Activated T-cell treated with anti-CD3 and anti-CD28 coated beads for 1 hour (primary cell): ENCODE results near the gene EPHA5.

Source experiments
- DNase-seq: peaks from one replicate; pipeline ENCODE4 v3.0.0-alpha.2; 2020; ENCODE audit warnings: low read depth

EPHA5 gene

DNA sequence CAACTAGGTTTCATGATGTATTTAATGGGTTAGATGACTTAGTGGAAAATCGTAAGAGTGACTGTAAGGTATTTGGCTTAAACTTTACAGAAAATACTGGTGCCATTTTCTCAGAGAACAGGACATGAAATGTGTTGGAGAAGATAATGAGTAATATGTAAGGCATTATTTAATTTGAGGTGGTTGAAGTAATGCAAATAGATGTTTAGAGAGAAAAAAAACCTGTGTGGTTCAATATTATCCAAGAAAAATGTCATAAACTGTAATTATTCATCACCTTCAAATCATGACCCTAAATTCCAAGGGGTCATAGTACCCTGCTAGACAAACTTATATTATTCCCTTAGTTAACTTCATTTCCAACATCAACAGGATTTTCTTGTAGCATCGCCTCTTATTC, 171.7 kb downstream of the EPHA5 start:
- no peak for DNase-seq

DNA sequence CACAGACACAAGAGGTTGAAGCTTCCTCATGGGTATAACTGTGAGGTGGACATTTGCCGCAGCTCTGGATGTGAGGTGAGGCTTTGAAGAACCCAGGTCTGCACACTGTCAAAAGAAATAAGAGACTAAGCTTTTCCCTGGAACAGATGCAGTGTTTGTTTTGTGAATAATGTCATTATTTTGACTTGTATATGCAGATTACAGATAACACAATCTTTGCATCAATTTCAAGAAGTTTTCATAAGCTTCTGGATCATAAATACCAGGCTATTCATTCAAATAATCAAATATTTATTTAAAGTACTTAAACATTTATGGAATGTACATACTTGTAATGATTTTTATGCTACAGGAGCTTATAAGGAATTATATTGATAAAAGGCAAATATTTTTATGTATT, 174.8 kb downstream of the EPHA5 start:
- DNase-seq, result no peak

DNA sequence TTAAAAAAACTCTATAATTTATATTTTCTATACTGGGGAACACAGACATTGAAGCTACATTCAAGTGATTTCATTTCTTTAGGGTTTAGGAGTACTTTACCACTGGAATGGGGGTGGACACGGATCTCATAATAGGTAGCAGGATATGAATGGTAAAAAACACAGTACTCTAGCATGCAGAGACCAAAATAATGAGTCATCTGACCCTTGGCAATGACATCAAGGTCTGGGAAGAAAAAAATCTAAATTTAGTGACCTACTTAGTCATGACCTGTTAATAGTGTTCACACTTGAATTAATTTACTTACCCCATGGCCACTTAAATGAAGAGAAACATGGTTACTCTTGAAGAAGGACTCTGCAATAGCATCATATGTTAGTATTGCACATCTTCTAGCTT, 187.9 kb downstream of the EPHA5 start:
- DNase-seq, result no peak

DNA sequence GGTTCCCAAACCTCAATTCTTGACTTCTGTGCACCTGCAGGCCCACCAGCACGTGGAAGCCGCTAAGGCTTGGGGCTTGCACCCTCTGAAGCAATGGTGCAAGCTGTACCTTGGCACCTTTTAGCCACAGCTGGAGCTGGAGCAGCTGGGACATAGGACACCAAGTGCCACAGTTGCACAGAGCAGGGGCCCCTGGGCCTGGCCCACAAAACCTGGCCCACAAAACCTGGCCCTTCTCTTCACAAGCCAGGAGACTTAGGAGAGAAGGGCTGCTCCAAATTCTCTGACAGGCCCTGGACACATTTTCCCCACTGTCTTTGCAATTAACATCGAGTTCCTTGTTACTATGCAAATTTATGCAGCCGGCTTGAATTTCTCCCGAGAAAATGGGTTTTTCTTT, 197.8 kb downstream of the EPHA5 start:
- DNase-seq, result no peak

DNA sequence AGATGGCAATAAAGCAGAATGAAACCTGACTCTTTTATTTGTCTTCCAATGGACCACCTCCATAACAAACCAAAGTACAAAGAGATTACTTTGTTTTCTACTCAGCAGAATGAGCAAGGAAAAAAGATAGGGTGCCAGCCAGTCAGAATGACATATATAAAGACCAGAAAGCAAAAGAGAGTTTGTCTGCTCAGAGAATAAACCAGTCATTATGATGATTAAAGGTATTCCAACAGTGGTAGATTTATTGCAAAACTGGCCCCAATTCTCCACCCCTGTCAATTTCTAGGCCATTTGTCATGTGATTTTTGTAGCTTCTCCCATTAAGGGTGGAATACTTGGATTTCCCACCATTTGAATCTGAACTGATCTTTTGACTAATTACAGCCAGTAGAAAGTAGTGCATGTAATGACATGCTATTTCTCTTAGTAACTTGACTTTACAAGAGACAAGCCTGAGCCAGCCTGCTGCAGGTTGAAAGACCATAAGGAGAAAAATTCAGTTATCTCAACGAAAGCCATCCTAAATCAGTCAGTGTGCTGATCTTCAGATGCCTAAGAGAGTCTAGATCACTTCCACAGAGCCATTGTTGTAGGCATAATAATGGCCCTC, 203.1 kb downstream of the EPHA5 start:
- DNase-seq, result no peak

DNA sequence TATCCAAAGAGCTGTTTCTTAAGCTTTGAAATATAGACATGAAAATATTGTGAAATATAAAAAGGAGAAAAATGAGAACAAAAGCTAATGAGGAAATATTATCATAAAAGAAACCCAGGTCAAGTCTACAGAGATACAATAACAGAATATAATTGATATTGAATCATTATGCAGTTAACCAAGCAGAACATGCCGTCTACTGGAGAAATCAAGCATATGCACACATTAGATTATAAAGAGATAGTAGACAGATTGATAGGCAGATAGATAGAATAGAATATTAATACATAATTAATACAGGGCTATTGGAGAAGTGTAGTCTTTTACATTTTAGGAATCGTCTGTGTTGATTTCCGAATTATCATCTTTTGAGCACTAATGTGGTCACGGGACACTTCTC, 208.5 kb downstream of the EPHA5 start:
- no peak for DNase-seq

DNA sequence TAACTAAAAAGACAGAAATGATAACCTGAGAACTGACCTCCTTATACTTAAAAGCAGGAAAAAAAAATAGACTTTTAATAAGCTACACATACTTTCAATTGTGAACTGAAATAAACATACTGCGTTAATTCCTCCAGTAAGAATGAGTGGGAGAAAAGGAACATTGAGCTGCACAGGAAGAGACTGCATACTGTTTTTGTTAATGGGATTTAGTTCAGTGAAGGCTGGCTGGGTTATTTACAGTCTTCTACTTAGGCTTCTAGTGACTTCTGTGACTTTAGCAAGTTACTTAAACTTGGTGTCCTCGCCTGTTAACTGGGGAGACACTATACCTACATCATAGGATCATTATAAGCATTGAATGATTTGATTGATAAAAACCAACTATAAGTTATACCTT, 213.3 kb downstream of the EPHA5 start:
- no peak for DNase-seq

DNA sequence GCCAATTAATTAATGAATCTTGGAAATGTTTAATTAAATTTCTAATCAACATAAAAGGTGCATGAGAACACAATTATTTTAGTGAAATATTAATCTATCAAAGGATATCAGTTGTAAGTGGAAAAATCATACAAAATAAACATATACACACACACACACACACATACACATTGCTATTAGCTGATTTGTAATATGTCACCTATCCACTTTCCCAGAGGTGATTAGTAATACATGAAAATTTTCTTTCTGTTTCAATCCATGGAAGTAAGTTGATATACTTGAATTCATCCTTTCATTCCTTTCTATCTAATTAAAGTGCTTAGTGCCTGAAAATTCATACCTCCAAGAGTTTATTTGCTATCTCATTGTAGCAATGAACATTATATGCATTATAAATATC, 213.7 kb downstream of the EPHA5 start:
- no peak for DNase-seq

DNA sequence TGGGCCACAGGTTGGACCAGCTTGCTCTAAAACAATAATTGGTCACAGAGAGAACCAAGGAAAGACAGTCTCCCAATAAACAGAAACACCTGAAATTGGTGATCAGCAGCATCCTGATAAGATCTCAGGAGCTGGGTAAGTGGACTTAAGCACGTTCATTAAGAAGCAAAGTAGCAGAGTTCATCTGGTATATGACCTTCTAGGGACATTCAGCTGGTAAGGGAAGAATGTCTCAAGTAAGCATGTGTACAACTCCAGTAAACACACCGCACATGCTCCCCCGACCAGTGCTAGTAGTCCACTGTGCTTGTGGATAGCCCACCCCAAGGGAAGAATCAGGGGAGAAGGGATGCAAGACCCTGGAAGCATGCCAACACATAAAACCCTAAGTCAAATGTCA, 216.9 kb downstream of the EPHA5 start:
- DNase-seq, result no peak

DNA sequence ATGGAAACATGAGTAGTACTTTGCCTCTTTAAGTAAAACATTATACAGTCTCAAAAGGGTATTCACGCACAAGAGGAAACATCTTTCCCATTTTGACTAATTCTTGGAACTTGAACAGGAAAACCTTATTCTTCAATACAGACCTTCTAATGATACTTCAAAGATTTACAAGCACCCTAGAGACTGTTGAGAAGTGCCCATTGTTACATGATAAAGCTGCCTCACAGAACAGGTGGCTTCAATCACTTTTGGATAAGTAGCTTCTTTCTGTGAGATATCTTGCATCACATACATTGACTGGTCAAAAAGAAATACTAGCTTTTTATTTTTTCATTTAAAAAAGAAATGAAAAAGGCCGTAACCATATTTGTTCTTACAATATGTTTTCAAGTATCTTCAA, 219.4 kb downstream of the EPHA5 start:
- DNase-seq, result no peak

DNA sequence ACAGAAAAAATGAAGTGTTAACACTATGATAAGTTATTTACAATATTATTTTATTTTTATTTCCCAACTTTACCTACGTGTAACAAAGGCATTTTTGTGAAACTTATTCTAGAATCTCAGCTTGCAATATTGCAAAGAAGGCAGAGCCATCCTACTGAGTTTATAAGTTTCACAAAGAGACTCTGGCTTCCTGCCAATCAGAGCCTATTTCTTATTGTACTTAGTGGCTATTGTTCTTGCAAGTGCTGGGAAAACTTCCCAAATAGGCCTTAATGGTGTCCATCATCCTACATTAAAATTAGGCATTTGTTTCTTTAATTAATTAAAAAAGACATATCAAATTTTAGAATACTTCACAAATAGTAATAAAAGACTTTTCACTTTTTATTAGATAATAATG, 233.2 kb downstream of the EPHA5 start:
- no peak for DNase-seq

DNA sequence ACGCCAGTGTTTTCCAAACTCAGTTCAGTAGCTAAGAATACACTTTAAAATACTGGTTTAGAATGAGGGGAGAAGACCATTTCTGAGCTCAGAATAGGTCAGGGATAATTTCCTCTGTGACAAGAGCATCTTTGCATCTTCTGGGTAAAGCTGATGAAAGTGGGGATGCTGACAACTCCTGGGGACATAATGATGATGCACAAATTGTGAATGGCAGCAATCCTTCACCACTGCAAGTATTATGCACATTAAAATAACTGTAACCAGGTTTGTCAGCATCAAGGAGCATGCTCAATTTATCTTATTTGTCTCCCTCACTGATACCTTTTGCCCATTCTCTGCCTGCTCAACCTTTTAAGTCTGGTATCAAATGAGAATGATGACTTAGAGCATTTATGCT, 248.2 kb downstream of the EPHA5 start:
- DNase-seq, result no peak

DNA sequence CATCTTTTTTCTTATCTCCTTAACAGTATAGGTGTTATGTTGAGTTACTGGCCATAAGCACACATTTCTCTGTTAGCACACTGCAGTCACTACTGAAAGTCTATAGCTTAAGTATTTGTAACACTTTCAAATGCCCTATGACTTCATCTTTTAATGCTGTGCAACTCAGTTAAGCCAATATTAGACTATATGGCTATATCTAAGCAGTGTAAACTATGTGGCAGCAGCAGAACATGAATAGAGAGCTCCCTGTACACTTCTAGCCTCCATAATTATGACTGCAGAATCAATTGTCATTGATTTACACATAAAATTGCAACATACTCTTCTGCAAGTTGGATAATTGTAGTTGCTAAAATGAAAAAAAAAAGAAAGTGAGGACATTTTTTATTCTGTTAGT, 250.3 kb downstream of the EPHA5 start:
- no peak for DNase-seq

DNA sequence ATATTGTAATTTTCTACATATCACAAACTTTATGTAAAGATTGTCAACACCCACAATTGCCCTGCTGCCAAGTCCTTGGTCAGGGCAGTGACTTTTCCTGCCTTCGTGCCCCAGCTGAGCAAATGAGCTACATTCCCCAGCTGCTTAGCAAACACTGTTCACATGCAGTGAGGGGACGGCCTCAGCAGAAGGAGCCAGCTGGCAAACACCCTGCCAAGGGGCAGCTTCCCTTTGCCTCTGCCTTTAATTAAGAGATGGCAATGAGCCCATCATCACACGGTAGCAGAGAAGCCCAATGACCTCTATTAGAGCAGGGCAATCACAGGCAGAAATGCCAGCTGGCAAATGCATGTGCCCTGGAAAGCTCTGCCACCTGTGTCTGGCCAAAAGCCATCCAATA, 253.4 kb downstream of the EPHA5 start:
- no peak for DNase-seq

DNA sequence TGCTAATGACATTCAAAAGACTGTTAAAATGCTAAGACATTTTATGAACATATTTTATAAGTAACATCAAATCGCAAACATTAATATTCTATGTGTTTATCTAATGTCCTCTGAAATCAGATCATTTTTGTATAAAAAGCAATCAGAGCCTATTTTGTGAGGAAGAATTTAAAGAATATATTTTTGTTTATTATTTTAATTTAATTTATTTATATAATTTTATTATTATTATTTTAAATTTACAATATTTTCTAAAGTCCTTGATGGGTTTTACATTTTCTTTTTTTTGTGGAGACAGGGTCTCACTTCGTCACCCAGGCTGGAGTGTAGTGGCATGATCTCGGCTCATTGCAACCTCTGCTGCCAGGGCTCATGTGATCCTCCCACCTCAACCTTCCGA, 262.8 kb downstream of the EPHA5 start:
- DNase-seq, result no peak

DNA sequence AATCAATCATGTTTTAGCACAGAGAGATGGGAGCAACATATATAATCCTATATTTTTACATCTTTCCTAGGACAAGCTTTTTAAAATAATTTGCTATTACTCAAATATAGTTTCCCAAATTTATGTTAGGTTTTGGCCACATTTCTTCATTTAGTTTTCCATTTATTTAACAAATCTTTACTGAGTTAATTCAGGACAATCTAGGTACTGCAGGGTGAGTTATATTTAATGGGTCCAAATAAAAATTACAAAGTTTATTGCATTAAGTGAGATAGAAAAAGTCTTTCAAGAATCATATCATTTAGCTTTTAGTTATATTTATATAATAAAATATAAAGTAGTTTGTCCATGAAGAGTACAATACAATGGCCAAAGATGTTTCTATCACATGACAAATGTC, 269.2 kb downstream of the EPHA5 start:
- no peak for DNase-seq

DNA sequence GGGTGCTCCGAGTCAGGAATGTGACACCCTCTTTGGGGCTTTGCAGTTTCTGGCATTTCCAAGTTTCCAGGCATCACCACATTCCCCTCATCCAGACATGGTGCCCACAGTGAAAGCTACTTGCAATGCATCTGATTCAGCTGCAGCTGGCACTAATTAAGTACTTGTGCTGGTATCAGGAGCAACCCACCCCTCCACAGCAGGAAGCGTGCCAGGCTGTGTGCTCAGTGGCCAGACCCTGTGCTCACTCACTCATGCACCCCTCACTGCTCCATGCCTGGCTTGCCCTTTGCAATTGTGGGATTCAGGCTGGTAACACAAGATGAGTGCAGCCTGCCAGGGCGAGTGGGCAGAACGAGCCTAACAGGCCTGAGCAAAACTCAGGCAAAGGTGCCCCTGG, 271.2 kb downstream of the EPHA5 start:
- DNase-seq, result no peak

DNA sequence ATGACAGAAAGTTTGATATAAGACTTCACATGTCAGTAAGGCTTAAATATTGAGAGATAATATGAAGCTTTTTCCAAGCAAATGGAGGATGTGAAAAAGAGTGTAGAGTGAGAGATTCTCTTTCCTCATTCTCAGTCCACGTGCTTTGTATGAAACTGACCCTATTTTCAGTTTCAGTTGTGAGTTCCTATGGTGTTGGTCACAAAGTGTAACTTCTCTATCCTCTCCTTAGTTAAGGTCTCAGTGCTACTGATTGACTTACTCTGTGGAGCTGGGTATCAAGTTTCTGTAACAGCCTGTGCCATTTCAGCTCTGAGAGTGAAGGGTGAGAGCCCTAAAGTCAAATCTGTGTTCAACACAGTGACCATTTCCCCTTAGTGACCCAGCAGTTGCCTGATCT, 277.2 kb downstream of the EPHA5 start:
- no peak for DNase-seq

DNA sequence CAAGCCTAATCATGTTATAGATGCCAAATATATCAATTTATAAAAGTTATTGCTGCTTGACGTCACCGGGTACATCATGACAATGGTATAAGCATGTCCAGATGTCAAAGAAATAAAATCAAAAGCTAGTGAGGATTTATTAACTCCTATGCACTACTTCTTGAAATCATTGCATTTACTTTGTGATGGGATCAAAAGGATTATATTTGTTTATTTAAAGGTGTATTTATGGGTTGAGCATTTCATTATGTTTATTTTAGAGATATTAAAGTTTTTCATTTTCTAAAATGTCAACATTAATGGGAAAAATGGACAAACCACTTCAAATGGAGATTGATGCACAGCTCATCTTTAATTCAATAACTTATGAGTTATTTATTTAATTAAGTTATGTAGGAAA, 277.8 kb downstream of the EPHA5 start:
- no peak for DNase-seq

DNA sequence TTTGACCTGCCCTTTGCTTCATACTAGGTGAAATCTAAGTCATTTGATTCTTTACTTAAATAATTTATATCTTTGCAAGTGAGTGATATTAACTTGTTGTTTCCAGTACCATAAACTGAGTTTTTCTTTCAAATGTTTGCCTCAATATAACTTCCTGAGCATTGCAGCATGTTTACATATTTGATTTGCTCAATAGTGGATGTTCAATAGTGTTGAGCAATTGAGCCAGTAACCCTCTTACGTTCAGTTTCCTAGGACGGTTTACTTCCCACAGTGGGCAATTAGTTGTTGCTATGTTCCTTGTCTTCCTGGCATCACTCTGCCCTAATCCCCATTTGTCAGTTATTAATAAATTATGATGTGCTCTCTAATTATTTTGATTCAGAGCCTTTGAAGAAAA, 278.5 kb downstream of the EPHA5 start:
- DNase-seq, result no peak

DNA sequence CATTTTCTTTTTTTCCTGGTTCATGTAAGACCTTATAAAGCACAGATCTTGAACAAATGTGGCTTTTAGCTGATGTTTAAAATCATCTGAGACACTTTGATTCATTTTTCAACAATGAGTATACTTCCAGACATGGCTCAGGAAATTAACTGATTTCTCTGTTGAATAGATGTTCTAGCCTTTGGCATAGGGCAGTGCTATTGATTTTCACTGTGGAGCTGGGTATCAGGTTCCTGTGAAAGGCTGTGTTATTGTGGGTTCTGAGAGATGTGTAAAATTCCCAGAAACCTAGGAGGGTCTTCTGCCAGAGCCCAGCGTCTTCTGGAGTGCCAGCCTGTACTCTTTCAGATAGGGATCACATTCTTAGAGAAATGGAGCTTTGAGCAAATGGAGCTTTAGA, 278.9 kb downstream of the EPHA5 start:
- DNase-seq, result no peak

DNA sequence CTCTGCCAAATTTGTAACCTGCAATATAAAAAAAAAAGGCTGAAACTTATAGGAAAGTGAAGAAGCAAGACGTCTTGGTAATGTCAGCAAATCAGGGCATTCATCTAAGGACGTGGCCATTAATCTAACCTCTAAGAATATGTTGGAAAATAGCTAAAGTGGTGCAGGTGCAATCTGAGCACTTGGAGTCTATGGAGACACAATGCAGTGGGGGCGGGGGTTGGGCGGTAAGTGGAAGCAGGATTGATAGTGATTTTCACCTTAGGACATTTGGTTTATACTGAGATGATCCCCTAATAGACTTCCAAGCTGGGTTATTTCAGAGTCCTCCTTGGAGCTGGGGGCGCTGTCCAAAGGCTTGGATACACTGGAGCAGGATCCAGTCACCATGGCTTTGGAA, 283.4 kb downstream of the EPHA5 start:
- no peak for DNase-seq

DNA sequence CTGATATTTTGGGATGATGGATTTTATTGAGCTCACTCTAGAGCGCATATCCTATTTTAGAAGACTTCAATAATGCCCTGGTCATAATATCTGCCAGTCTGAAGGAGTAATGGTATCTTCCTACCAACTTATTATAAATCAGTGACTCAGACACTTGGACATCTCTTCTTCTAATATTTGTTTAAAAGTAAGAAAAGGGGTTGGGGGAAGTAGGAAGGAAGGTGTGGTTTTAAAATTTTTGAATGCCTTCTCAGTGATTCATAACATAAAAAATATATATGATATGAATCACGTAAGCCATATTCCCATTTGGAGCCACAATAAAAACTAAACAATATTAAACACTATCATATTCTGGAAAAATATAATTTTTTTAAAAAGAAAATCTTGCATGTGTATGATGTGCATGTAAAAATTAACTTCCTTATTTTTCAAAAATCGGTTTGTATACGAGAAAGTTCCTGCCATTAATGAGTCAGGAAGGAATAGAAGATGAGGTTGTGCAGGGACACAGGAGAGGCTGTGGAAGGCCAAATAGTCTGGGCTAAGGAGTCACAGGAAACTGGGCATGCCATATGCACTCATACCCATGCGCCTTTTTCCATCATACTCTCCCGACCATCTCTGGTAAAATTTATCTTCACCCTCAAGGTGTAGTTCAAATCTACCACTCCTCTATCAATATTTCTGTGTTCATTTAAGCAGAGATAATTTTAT, 286.5 kb downstream of the EPHA5 start:
- no peak for DNase-seq

DNA sequence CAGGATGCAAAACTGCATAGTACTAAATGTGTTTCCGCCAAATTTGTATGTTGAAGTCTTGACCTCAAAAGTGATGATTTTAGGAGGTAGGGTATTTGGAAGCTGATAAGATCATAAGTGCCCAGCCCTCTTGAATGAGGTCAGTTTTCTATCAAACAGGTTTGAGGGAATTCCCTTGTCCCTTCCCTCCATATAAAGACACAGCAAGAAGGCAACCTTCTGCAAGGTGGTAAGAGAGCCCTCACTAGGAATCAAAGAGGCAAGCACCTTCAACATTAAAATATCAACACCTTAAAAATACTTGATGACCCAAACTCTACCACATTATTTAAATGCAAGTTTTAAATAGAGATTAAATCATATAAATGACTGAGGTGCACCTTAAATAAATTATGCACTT, 288.6 kb downstream of the EPHA5 start:
- DNase-seq, result no peak
